ENCODE data around the gene E2F8. TPM values are rescaled to one million over a fixed set of nuclear protein-coding genes. Genes with fewer than 3 reads are reported as not detected.
A peak's percentile ranks its signal among the peaks of the same experiment; 100 is the strongest.

Gene E2F8
- total RNA-seq, 3 donors from 2014 or later: 0.92 to 1.7 (median 1.4) TPM

DNA sequence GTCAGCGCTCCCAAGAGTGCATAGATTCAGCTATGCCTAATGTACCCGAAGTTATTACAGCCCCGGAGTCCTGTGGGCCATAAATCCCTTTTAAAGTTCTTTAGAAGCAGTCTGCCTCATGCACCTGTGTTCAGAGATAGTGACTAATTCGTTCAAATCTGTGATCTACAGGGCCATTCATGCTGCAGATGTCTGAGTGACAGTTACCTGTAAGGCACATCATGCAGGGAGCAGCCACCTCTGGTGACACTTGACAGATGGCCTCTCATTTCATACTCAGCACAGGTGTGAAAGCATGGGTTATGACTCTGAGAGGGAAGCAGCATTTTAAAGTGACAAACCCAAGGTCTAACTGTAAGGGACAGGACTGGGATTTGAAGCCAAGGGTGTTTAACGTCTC, 2.4 kb upstream of the E2F8 start:
- Mint-ChIP-seq H3K27me3 (ENCODE audit: low read depth) (peaks cover 38% of the 10 kb centered on the region), H3K36me3 (ENCODE audit: insufficient read depth) (no peaks in the 10 kb centered on the region), H3K9me3 (no peaks in the 10 kb centered on the region), H3K4me3 (no peak overlapping the region), H3K4me1 (ENCODE audit: low read depth) (peaks cover 14% of the 10 kb centered on the region)
- DNase-seq (no peak), ATAC-seq (no peak)

DNA sequence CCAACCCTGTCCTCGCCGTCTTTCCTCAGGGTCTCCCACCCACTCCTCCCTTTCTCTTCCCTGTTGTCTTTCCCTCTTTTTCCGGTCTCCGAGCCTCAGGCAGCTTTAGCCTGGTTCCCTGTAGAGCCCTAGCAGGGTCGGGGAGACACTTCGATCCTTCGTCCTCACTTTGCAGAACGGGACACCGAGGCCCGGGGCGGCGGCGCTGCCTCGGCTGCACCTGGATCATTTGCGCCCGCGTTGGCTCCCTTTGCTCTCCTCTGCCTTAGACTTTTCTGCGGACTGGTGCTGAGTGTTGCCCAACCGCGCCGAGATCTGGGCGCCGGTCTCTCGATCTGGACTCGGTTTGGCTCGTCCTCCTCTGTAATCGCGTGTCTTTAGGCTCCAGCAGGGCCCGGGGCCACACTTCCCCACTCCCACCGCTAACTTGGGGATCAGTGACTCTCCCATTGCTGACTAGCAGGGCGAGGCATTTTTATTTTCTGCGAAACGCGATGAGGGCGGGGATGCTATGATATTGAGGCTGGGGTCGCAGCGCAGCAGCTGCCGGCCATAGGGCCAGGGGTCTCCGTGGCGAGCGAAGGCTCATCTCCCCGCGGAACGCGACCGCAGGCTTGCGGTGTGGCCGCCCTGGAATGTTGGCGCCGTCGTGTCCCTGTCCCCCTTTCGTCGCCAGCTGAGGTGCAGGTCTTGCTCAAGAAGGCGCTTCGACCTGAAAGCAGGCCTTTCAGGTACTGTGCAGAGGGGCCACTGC, 1.6 kb upstream of the E2F8 start:
- Mint-ChIP-seq H3K9me3 (no peaks in the 10 kb centered on the region), H3K27me3 (ENCODE audit: low read depth) (peaks cover 37% of the 10 kb centered on the region), H3K36me3 (ENCODE audit: insufficient read depth) (no peaks in the 10 kb centered on the region), H3K4me1 (ENCODE audit: low read depth) (peaks cover 14% of the 10 kb centered on the region), H3K4me3 (peak overlapping the region; percentile 84)
- DNase-seq (no peak), ATAC-seq (no peak)

DNA sequence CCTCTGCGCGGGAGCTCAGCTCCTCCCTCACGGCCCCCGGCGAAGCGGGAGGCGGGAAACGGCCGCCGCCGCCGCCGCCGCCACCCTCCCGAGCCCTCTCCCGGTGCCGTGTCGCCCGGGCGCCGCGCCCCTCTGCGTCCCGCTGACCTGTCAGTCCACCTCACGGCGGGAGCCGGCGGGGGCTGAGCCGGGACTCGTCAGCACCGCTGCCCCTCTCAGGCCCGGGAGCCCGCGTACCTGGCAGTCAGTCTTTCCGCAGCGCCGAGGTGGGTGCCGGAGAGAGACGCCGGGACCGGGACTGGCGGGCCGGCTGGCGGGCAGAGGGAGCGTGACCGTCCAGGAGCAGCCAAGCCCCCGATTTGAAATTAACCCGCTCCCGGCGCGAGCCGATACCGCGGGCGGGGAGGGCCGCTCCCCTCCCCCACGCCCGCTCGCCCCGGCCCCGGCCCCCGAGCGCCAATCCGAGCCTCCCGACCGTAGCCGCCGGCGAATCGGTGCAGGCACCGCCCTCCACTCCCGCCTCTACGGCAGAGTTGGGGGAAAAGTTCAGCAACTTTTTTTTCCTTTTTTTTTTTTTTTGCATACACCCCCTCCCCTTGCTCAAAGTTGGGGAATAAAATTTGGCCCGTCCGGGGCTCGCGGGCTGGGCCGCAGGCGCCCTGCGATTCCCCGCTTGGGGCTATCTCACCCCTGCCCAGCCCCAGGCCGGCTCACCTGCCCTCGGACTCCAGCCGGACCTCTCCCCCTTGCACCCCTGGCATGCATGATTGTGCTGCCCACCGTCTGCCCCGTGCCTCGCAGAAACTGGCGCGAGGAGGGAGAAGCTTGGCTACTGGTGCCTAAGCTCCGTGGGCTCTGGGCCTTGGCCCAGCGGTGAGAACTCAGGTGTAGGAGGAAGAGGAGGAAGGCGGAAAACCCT, 774 bp upstream of the E2F8 start:
- Mint-ChIP-seq H3K27me3 (ENCODE audit: low read depth) (peaks cover 37% of the 10 kb centered on the region), H3K4me3 (peak overlapping the region; percentile 84), H3K4me1 (ENCODE audit: low read depth) (peaks cover 14% of the 10 kb centered on the region), H3K9me3 (no peaks in the 10 kb centered on the region), H3K36me3 (ENCODE audit: insufficient read depth) (no peaks in the 10 kb centered on the region)
- DNase-seq (no peak), ATAC-seq (peak; percentile 43 to 49)

DNA sequence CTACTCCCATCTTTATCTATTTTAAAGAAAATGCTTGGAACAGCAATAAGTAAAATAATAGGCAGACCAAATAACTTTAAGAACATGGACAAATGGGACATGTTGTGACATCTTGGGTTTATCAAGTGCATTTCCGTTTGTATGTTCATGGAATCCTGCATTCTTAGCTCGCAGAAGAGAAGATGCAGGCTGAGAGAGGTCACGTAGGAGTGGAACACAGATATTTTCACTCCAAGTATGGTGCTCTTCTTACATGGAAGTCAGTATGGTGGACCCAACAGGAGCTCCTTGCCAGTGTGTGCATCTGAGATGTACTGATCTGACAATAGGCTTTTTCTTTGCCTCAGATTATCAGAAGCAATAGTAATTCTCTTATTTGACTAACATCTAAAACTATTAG, 1.7 kb downstream of the E2F8 start:
- no peaks in the 10 kb centered on the region for H3K36me3 Mint-ChIP-seq (ENCODE audit: insufficient read depth)
- DNase-seq (no peak), ATAC-seq (no peak)
- no peak overlapping the region for H3K4me3 Mint-ChIP-seq
- H3K27me3 Mint-ChIP-seq (ENCODE audit: low read depth): peaks cover 26% of the 10 kb centered on the region
- peaks cover 14% of the 10 kb centered on the region for H3K4me1 Mint-ChIP-seq (ENCODE audit: low read depth)
- no peaks in the 10 kb centered on the region for H3K9me3 Mint-ChIP-seq

DNA sequence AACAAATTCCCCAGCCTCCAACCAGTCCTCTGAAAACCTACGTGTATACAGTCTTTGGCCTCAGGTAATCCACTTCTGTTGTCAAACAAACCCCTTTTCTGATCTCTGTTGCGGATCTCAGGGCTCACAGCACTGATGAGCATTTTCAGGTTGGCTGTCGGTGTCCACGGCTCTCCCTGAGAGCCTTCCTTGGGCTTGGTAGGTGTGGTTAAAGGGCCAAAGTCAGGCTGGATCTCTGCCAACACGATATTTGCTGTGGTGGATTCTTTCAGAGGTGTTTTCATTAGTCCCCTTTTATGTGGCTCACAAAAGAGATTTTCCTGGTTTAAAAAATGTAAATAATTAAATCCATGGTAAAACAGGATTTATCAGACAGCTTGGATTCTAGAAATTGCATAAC, 2.9 kb downstream of the E2F8 start:
- peaks cover 16% of the 10 kb centered on the region for H3K27me3 Mint-ChIP-seq (ENCODE audit: low read depth)
- ATAC-seq (no peak), DNase-seq (no peak)
- H3K36me3 Mint-ChIP-seq (ENCODE audit: insufficient read depth): no peaks in the 10 kb centered on the region
- H3K4me3 Mint-ChIP-seq: no peak overlapping the region
- H3K9me3 Mint-ChIP-seq: no peaks in the 10 kb centered on the region
- H3K4me1 Mint-ChIP-seq (ENCODE audit: low read depth): peaks cover 14% of the 10 kb centered on the region

DNA sequence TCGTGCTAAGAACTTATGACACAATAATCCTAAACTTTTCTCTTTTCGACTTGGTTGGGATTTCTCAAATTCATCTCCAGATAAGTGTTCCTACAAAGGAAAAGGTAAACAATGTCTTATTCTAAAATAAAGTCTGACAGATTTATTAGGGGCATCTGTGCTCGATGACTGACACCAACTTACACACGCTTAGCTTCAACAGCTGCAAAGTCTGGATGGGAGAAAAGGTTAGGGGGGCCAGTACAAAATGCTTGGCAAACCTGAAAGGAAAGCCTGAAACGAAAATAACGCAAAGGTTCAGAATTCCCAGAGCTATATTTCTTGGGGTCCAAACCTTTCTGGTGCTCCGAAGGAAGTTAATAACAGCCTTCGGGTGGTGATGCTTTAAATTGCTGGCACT, 3.4 kb downstream of the E2F8 start:
- ATAC-seq (no peak), DNase-seq (no peak)
- Mint-ChIP-seq H3K4me3 (no peak overlapping the region), H3K36me3 (ENCODE audit: insufficient read depth) (no peaks in the 10 kb centered on the region), H3K27me3 (ENCODE audit: low read depth) (peaks cover 12% of the 10 kb centered on the region), H3K4me1 (ENCODE audit: low read depth) (peaks cover 10% of the 10 kb centered on the region), H3K9me3 (no peaks in the 10 kb centered on the region)

DNA sequence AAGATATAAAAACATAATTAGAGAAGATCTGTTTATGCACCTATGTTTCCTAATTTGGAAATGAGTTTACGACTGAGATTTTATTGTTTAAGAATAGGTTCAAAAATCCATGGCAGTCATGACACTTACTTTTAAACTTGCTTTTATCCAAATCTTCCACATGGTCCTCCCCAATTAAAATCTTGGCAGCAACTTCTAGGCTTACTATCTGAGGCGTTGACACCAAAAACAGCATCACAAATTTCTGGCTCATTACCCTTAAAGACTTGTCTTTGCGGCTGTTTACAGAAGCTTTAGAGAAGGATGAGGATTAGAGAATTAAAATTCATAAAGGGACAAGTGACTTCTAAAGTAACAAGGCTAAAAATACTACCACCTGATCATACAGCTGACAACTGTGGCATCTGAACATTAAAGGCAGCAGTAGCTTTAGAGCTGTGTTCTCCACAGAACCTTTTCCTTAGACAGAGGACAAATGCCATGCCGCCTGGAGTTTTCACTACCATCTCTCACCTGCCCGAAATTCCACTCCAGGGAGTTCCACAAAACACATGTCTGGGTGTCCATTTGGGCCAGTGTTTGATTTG, 6.4 kb downstream of the E2F8 start:
- ATAC-seq: no peak
- Mint-ChIP-seq H3K9me3 (no peaks in the 10 kb centered on the region), H3K4me3 (no peak overlapping the region), H3K27me3 (ENCODE audit: low read depth) (peaks cover 3% of the 10 kb centered on the region), H3K4me1 (ENCODE audit: low read depth) (no peaks in the 10 kb centered on the region), H3K36me3 (ENCODE audit: insufficient read depth) (no peaks in the 10 kb centered on the region)
- no peak for DNase-seq

DNA sequence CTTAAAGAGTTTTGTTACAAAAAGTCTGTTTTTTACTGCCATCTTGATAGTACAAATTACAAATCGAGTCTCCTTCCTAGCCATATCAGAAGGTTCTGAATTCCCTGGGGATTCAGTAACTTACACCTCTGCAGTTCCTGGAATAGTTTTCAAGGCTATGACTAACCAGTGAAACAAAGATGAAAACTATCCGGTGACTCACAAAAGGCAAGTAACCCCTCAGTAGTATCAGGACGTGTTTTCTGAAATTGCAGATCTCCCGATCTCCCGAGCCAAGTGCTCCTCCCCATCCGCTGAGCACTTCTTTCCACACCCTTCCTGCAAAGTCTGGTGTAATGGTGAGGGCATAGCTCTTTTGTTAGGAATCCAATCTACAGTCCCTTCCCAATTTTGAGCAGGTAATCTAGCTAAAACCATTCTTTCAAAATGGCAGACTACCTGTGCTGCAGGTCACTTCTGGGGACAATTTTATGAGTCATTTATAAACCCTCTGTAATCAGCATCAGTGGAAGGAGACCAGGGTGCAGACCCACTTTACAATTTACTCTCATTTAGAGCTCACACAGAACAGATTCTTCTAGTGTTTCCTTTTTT, 7.7 kb downstream of the E2F8 start:
- ATAC-seq (no peak), DNase-seq (no peak)
- no peaks in the 10 kb centered on the region for H3K36me3 Mint-ChIP-seq (ENCODE audit: insufficient read depth)
- H3K9me3 Mint-ChIP-seq: no peaks in the 10 kb centered on the region
- H3K27me3 Mint-ChIP-seq (ENCODE audit: low read depth): no peaks in the 10 kb centered on the region
- no peak overlapping the region for H3K4me3 Mint-ChIP-seq
- no peaks in the 10 kb centered on the region for H3K4me1 Mint-ChIP-seq (ENCODE audit: low read depth)

DNA sequence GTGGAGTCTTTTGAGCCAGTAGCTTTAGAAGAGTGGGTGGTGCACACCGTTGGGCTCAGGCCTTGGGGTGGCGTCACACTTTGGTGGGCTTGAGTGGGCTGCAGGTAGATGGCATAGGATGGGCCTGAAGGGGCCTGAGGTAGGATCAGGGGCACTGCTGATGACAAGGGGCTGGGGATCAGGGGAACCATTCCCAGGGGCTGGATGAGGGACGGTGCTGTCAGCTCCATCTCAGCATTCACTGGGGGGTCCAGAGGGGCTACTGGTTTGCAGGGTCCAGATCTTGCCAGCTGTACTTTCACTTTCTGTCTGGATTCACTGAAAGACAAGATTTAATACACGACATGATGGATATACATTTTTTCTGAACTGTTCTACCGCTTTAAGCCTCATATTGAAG, 11.1 kb downstream of the E2F8 start:
- H3K27me3 Mint-ChIP-seq (ENCODE audit: low read depth): no peaks in the 10 kb centered on the region
- no peaks in the 10 kb centered on the region for H3K9me3 Mint-ChIP-seq
- DNase-seq (no peak), ATAC-seq (no peak)
- no peaks in the 10 kb centered on the region for H3K4me1 Mint-ChIP-seq (ENCODE audit: low read depth)
- H3K36me3 Mint-ChIP-seq (ENCODE audit: insufficient read depth): no peaks in the 10 kb centered on the region
- H3K4me3 Mint-ChIP-seq: no peak overlapping the region

DNA sequence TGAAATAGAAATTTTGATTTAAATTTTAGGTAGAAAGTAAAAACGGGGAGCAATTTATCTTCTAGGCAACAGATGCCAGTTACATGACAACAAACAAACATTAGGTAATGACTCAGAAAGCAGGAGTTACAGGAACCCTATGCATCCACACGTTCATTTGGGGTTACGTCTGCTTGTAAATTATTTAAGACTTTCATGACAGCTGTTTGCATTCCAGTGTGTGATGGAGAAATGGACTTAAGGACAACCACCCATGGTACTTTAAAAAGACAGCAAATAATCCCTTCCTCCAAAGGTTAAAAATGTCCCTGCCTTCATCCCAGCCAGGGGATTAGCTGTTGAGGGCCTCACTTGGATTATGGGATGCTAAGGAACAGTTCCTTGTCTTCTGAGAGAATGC, 11.8 kb downstream of the E2F8 start:
- DNase-seq: no peak
- Mint-ChIP-seq H3K4me1 (ENCODE audit: low read depth) (no peaks in the 10 kb centered on the region), H3K4me3 (no peak overlapping the region), H3K27me3 (ENCODE audit: low read depth) (no peaks in the 10 kb centered on the region), H3K36me3 (ENCODE audit: insufficient read depth) (no peaks in the 10 kb centered on the region), H3K9me3 (no peaks in the 10 kb centered on the region)
- no peak for ATAC-seq

DNA sequence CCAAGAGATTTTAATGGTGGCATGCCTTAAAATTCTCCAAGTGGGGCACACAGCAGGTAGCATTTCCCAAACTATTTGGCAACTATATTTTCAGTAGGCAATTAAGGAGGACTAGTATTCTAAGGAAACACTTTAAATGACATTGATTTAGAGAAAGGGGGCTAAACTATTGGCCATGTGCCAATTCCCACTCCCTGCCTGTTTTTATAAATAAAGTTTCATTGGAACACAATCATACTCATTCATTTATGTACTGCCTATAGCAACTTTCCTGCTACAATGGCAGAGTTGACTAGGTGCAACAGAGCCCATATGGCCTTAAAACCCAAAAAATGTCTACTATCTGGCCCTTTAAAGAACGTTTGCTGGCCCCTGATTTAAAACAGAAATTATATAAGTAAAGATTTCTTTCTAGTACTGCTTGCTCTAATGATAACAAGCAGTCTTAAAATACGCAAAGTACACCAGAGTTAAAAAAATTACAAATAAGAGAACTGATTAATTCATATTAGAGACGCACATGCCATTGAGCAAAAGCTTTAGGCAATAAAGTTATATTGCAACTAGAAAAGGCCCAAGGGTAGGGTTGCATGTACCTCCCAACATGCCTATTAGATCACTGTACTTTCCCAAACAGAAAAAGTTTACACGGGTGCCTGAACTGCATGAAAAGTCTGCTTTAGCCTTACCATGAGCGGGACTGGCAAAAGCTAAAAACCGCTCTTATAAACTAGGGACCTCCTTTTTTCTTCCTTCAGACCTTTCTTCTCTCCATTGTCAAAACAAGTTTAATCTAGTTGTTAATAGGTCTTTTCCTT, 14.2 kb downstream of the E2F8 start:
- no peaks in the 10 kb centered on the region for H3K4me1 Mint-ChIP-seq (ENCODE audit: low read depth)
- ATAC-seq (no peak), DNase-seq (no peak)
- H3K4me3 Mint-ChIP-seq: no peak overlapping the region
- H3K36me3 Mint-ChIP-seq (ENCODE audit: insufficient read depth): no peaks in the 10 kb centered on the region
- H3K27me3 Mint-ChIP-seq (ENCODE audit: low read depth): no peaks in the 10 kb centered on the region
- no peaks in the 10 kb centered on the region for H3K9me3 Mint-ChIP-seq

DNA sequence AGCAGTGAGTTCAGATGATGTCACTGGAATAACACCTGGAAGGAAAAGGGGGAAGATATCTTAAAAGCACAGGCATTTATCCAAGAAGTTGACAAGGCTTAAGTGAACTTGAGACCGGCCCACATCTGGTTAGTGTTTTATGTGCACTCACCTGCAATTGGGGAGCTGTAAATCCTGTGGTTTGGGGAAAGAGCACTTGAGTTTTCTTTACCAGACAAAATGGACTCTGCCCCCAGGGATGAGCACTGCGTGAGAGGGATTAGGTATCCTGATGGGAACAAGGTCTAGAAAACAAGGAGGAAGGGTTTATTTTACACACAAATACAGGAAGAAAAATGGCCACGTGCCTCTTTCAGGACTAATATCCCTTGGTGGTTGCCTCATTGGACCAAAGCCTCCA, 15.2 kb downstream of the E2F8 start:
- DNase-seq: no peak
- no peaks in the 10 kb centered on the region for H3K9me3 Mint-ChIP-seq
- no peaks in the 10 kb centered on the region for H3K4me1 Mint-ChIP-seq (ENCODE audit: low read depth)
- H3K27me3 Mint-ChIP-seq (ENCODE audit: low read depth): no peaks in the 10 kb centered on the region
- ATAC-seq: no peak
- no peaks in the 10 kb centered on the region for H3K36me3 Mint-ChIP-seq (ENCODE audit: insufficient read depth)
- H3K4me3 Mint-ChIP-seq: no peak overlapping the region

DNA sequence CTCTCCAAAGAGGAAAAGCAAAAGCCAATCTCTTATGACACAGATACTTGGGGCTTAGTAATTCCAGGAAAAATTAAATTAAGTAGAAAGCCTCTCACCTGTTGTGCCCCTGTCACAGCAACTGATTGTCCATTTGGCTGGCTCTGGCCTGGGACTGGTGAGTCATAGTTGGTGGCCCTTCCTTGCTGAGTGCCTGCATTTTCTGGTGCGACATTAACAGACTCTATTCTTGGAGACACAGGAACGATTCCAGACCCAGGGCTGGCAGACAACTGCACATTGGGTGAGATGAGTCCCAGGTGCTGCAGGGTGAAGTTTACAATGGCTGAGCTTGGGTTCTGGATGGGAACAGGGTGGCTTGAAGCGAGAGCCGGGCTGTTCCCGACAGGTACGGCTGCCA, 15.6 kb downstream of the E2F8 start:
- H3K9me3 Mint-ChIP-seq: no peaks in the 10 kb centered on the region
- no peak for DNase-seq
- no peak for ATAC-seq
- no peaks in the 10 kb centered on the region for H3K36me3 Mint-ChIP-seq (ENCODE audit: insufficient read depth)
- H3K27me3 Mint-ChIP-seq (ENCODE audit: low read depth): no peaks in the 10 kb centered on the region
- no peaks in the 10 kb centered on the region for H3K4me1 Mint-ChIP-seq (ENCODE audit: low read depth)
- H3K4me3 Mint-ChIP-seq: no peak overlapping the region
